T-helper 17 cell (primary cell): ENCODE results near the gene MLF2. TPM values are rescaled to one million over a fixed set of nuclear protein-coding genes. Genes with fewer than 3 reads are reported as not detected.
A peak's percentile ranks its signal among the peaks of the same experiment; 100 is the strongest.
"Not testable (repeated sequence)": the region's sequence is repeated elsewhere in the genome, so short reads cannot be mapped to it uniquely, and the experiment has no call there.

ENCODE experiments used
- ATAC-seq: fragments of 150-1000 bp; cut with Tn5 transposase; 2 replicates; pipeline ENCODE4 v1.10.0; 2021; ENCODE audit warnings: mild to moderate bottlenecking, moderate library complexity
- DNase-seq, 3 donors: peaks; one replicate each; pipeline versions ENCODE4 v3.0.0 to v3.0.0-alpha.2; 2020 to 2021
- H3K9me3 ChIP-seq: one replicate; pipeline ENCODE4 v1.7.0; 2013; ENCODE audit warnings: low read length, mild to moderate bottlenecking; ENCODE audit not compliant: control insufficient read depth, poor library complexity, severe bottlenecking
- H3K27ac Mint-ChIP-seq: one replicate; pipeline ENCODE4 v1.8.0; 2022; ENCODE audit warnings: mild to moderate bottlenecking, moderate library complexity, mixed read lengths
- H3K27me3 Mint-ChIP-seq: one replicate; pipeline ENCODE4 v1.8.0; 2022; ENCODE audit warnings: mixed read lengths
- H3K36me3 Mint-ChIP-seq: one replicate; pipeline ENCODE4 v1.8.0; 2022; ENCODE audit warnings: low read depth, mixed read lengths
- H3K4me1 Mint-ChIP-seq: one replicate; pipeline ENCODE4 v1.8.0; 2022; ENCODE audit warnings: mild to moderate bottlenecking, mixed read lengths
- H3K4me3 Mint-ChIP-seq: one replicate; pipeline ENCODE4 v1.8.0; 2022; ENCODE audit warnings: mild to moderate bottlenecking, moderate library complexity, mixed read lengths
- total RNA-seq, 4 donors: library from RNA in 2 of 4; stranded (reverse) in 2 of 4; gene quantifications; one replicate each; pipeline ENCODE4 v1.2.3 and lab custom pipeline; 2022 to 2026

The MLF2 gene
- total RNA-seq, 2 donors from 2014 or later = 104 to 108 TPM

DNA sequence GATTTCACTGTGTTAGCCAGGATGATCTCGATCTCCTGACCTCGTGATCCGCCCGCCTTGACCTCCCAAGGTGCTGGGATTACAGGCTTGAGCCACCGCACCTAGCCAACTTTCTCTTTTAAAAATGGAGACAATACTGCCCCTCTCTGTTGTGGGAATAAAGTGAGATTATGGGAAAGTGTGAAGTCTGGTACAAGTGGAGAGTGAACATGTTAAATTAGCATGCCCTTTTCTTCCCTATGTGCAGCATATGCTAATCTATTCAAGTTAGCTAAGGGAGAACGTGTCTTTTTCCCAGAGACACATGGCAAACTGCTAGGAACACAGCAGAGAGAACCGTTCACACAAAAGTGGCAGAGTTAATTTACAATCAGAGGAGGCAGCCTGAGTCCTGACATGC lies 27.6 kb downstream of the MLF2 start:
- DNase-seq (no peak), ATAC-seq (no peak)
- no peaks in the 10 kb centered on the region for H3K27me3 Mint-ChIP-seq
- H3K36me3 Mint-ChIP-seq = no peaks in the 10 kb centered on the region
- H3K4me3 Mint-ChIP-seq = peak overlapping the region; percentile 41
- H3K4me1 Mint-ChIP-seq = peaks cover 25% of the 10 kb centered on the region
- H3K9me3 ChIP-seq = no peaks in the 10 kb centered on the region
- H3K27ac Mint-ChIP-seq = peak overlapping the region; percentile 94

DNA sequence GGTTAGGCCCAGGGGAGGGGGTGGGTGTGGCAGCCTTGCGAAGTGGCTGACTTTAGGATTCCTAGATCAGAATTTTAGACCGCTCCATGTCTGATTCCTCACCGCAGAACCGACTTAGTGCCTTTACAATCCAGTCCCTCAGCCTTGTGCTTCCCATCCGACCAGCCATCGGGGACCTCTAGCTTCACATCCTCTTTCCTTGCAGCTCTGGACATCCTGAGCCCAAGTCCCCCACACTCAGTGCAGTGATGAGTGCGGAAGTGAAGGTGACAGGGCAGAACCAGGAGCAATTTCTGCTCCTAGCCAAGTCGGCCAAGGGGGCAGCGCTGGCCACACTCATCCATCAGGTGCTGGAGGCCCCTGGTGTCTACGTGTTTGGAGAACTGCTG lies 28.5 kb downstream of the MLF2 start:
- no peaks in the 10 kb centered on the region for H3K9me3 ChIP-seq
- peaks cover 25% of the 10 kb centered on the region for H3K4me1 Mint-ChIP-seq
- peak overlapping the region; percentile 93 for H3K4me3 Mint-ChIP-seq
- no peaks in the 10 kb centered on the region for H3K36me3 Mint-ChIP-seq
- H3K27ac Mint-ChIP-seq = peak overlapping the region; percentile 94
- H3K27me3 Mint-ChIP-seq = no peaks in the 10 kb centered on the region
- ATAC-seq (peak; percentile 14), DNase-seq (no peak)

DNA sequence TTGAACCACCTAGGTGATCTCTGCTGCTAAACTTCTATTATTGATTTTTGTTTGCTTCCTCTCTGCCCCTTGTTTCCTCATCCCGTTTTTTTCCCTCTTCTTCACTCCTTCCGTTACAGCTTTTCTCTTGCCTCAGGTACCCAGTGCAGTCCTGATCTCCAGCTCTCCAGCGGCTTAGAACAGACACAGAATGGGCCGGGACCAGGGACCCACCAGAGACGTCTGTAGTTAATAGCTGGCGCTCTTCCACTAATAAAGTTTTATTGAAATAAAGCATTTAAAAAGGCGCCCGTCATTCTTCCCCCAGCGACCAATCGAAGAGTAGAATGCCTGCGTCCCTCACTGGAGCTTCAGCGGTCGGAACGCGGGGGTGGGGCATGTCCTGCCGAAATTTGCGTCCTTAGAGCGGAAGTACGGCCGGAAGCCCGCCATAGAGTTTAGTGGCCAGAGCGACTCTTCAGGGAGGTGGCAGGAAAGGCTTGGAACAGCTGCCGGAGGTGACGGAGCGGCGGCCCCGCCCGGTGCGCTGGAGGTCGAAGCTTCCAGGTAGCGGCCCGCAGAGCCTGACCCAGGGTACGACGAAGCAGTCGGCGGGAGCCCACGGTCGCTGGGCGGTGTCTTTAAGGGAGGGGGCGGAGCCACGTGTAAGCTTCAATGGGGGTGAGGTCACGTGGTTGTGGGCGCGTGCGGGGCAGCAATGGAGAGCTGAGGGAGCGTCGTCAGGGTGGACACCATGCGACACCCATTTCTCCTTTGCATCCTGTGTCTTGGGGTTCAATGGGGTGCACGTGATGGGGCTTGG lies 29.1 kb downstream of the MLF2 start, which contains the start of gene COPS7A:
Gene COPS7A, plus strand, starts transcription at position 440 of the 802 bp plus-strand sequence. CDS start 611 bp downstream, outside the sequence.
- peak within 1 kb of the TSS; percentile 94 for H3K27ac Mint-ChIP-seq
- no peaks in the 10 kb centered on the region for H3K36me3 Mint-ChIP-seq
- peak within 1 kb of the TSS; percentile 93 for H3K4me3 Mint-ChIP-seq
- no peaks in the 10 kb centered on the region for H3K9me3 ChIP-seq
- H3K4me1 Mint-ChIP-seq = peaks cover 25% of the 10 kb centered on the region
- H3K27me3 Mint-ChIP-seq = no peaks in the 10 kb centered on the region
- ATAC-seq = peak; percentile 90
- DNase-seq = peak; percentile 75 to 83 (median 82)

DNA sequence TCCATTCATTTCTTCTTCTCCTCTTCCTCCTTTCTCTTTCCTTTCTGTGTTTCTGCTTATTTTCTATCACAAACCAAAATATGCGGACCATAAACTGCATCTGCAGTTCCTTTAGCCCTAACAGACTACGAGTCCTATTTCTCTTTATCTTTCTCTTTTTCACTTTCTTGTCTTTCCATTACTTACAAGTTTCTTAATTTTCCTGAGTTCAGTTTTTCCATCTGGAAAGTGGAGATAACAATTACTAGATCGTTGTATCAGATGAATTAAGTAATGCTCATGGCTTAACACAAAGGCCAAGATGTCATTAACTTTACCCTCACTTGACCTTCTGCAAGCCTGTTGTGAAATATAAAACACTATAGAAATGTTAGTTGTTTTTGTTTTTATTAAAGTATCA lies 30.1 kb downstream of the MLF2 start:
- no peak overlapping the region for H3K4me3 Mint-ChIP-seq
- ATAC-seq (no peak), DNase-seq (no peak)
- H3K27me3 Mint-ChIP-seq = no peaks in the 10 kb centered on the region
- H3K36me3 Mint-ChIP-seq = no peaks in the 10 kb centered on the region
- peaks cover 25% of the 10 kb centered on the region for H3K4me1 Mint-ChIP-seq
- H3K27ac Mint-ChIP-seq = no peak overlapping the region
- no peaks in the 10 kb centered on the region for H3K9me3 ChIP-seq

DNA sequence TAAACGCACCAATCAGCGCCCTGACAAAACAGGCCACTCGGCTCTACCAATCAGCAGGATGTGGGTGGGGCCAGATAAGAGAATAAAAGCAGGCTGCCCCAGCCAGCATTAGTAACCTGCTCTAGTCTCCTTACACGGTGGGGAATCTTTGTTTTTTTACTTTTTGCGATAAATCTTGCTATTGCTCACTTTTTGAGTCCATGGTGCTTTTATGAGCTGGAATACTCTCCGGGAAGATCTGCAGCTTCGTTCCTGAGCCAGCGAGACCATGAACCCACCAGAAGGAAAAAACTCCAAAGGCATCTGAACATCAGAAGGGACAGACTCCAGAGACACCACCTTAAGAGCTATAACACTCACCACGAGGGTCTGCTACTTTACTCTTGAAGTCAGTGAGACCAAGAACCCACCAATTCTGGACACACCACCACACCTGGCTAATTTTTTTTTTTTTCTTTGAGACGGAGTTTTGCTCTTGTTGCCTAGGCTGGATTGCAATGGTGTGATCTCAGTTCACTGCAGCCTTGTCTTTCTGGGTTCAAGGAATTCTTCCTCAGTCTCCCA lies 36.0 kb downstream of the MLF2 start:
- DNase-seq (no peak), ATAC-seq (no peak)
- no peak overlapping the region for H3K4me3 Mint-ChIP-seq
- peaks cover 3% of the 10 kb centered on the region for H3K4me1 Mint-ChIP-seq
- H3K9me3 ChIP-seq = no peaks in the 10 kb centered on the region
- no peak overlapping the region for H3K27ac Mint-ChIP-seq
- no peaks in the 10 kb centered on the region for H3K36me3 Mint-ChIP-seq
- peaks cover 10% of the 10 kb centered on the region for H3K27me3 Mint-ChIP-seq

DNA sequence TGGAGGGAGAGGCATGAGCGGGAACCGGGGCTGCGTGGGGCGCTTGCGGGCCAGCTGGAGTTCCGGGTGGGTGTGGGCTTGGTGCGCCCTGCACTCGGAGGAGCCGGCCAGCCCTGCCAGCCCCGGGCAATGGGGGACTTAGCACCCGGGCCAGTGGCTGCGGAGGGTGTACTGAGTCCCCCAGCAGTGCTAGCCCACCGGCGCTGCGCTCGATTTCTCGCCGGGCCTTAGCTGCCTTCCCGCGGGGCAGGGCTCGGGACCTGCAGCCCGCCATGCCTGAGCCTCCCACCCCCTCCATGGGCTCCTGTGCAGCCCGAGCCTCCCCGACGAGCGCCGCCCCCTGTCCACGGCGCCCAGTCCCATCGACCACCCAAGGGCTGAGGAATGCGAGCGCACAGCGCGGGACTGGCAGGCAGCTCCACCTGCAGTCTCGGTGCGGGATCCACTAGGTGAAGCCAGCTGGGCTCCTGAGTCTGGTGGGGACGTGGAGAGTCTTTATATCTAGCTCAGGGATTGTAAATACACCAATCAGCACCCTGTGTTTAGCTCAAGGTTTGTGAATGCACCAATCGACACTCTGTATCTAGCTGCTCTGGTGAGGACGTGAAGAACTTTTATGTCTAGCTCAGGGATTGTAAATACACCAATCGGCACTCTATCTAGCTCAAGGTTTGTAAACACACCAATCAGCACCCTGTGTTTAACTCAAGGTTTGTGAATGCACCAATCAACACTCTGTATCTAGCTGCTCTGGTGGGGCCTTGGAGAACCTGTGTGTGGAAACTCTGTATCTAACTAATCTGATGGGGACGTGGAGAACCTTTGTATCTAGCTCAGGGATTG lies 36.7 kb downstream of the MLF2 start:
- not testable (repeated sequence) for H3K36me3 Mint-ChIP-seq, H3K9me3 ChIP-seq, H3K27me3 Mint-ChIP-seq, H3K4me3 Mint-ChIP-seq, DNase-seq, ATAC-seq, H3K4me1 Mint-ChIP-seq, H3K27ac Mint-ChIP-seq

DNA sequence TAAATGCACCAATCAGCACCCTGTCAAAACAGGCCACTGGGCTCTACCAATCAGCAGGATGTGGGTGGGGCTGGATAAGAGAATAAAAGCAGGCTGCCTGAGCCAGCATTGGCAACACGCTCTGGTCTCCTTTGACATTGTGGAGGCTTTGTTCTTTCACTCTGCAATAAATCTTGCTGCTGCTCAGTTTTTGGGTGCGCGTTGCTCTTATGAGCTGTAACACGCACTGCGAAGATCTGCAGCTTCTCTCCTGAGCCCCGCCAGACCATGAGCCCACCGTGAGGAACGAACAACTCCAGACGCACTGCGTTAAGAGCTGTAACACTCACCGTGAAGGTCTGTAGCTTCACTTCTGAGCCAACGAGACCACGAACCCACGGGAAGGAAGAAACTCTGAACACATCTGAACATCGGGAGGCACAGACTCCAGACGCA lies 44.0 kb downstream of the MLF2 start:
- H3K36me3 Mint-ChIP-seq = no peaks in the 10 kb centered on the region
- ATAC-seq (peak; percentile 52), DNase-seq (no peak)
- H3K27me3 Mint-ChIP-seq = peaks cover 21% of the 10 kb centered on the region
- H3K27ac Mint-ChIP-seq = peak overlapping the region; percentile 78
- H3K9me3 ChIP-seq = no peaks in the 10 kb centered on the region
- peak overlapping the region; percentile 92 for H3K4me3 Mint-ChIP-seq
- peaks cover 6% of the 10 kb centered on the region for H3K4me1 Mint-ChIP-seq

DNA sequence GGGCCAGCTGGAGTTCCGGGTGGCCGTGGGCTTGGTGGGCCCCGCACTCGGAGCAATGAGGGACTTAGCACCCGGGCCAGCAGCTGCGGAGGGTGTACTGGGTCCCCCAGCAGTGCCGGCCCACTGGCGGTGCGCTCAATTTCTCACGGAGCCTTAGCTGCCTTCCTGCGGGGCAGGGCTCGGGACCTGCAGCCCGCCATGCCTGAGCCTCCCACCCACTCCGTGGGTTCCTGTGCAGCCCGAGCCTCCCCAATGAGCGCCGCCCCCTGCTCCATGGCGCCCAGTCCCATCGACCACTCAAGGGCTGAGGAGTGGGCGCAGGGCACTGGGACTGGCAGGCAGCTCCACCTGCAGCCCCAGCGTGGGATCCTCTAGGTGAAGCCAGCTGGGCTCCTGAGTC lies 44.6 kb downstream of the MLF2 start:
- peaks cover 27% of the 10 kb centered on the region for H3K27me3 Mint-ChIP-seq
- not testable (repeated sequence) for DNase-seq, ATAC-seq, H3K4me3 Mint-ChIP-seq, H3K36me3 Mint-ChIP-seq, H3K9me3 ChIP-seq, H3K27ac Mint-ChIP-seq
- peaks cover 11% of the 10 kb centered on the region for H3K4me1 Mint-ChIP-seq

DNA sequence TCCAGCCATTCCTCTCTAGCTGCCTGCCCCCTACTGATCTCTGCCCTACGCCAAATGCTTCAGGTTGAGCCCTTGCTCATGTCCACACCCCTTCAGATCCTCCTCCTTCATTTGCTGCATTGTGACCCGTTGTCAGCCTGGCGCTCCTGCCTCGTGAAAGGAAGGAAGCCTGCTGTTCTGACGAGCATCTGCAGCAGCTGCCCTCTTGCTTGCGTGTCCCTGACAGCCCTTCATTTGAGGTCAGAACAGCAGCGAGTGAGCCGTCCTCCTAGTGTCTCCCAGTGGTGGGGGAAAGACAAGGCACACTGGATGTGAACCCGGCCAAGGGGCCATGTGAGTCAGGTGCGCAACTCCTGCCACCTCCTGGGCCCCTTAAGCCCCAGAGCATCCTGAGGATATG lies 49.3 kb downstream of the MLF2 start:
- DNase-seq (no peak), ATAC-seq (no peak)
- H3K27ac Mint-ChIP-seq = peak overlapping the region; percentile 59
- no peak overlapping the region for H3K4me3 Mint-ChIP-seq
- peaks cover 12% of the 10 kb centered on the region for H3K36me3 Mint-ChIP-seq
- H3K9me3 ChIP-seq = no peaks in the 10 kb centered on the region
- peaks cover 53% of the 10 kb centered on the region for H3K27me3 Mint-ChIP-seq
- H3K4me1 Mint-ChIP-seq = peaks cover 27% of the 10 kb centered on the region

DNA sequence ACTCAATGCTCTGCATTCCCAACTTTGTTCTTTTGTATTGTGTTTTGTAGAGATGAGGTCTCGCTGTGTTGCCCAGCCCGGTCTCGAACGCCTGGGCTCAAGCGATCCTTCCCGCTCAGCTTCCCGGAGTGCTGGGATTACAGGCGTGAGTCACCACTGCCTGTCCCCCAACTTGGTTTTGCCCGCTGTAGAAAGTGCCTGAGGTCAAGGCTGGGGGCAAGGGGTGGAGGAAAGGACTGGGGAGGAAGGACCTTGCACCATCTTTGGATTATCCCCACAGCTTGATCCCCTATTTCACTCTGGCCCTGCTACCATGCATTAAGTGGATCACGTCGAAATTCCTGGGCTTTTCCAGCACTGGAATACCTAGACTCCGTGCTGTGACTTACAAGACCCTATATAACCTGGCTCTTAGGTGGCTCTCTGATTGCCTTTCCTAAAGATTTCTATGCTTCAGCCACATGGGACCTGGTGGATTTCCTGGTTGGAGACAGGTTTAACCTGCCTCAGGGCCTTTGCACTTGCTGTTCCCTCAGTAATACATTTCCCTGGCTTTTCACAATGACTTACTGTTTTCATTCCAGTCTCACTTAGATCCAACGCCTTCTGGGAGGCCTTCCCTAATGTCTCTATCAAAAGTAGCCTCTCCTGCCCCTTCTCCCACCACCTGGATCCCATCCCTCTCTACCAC lies 51.7 kb downstream of the MLF2 start:
- no peak for DNase-seq
- H3K4me3 Mint-ChIP-seq = peak overlapping the region; percentile 83
- H3K4me1 Mint-ChIP-seq = peaks cover 33% of the 10 kb centered on the region
- ATAC-seq = no peak
- H3K27ac Mint-ChIP-seq = peak overlapping the region; percentile 83
- peaks cover 53% of the 10 kb centered on the region for H3K27me3 Mint-ChIP-seq
- H3K9me3 ChIP-seq = no peaks in the 10 kb centered on the region
- H3K36me3 Mint-ChIP-seq = peaks cover 12% of the 10 kb centered on the region

DNA sequence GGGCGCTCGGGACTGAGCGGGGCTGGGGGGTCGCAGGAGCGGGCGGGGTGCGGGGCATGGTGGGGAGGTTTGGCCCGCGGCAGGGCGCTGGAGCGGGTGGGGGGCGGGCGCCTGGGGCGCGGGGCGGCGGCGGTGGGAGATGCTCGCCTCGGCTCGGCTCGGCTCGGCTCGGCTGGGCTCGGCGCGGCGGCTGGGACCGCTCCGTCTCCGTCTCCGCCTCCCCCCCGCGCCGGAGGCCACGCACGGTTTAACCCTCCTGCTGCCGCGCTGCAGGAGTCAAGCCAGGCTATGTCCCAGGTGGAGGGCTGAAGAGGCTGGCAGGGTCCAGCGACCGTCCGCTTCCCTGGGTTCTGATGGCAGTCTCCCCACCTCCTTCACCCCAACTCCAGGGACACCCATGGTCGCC lies 52.3 kb downstream of the MLF2 start, which contains the start of gene PIANP:
Gene PIANP, minus strand, starts transcription at position 170 of the 406 bp plus-strand sequence. CDS start 2,754 bp downstream, outside the sequence.
- peaks cover 12% of the 10 kb centered on the region for H3K36me3 Mint-ChIP-seq
- H3K27ac Mint-ChIP-seq = peak within 1 kb of the TSS; percentile 83
- ATAC-seq (peak; percentile 85), DNase-seq (peak; percentile 29 to 53 (median 33))
- H3K4me3 Mint-ChIP-seq = peak within 1 kb of the TSS; percentile 90
- H3K27me3 Mint-ChIP-seq = peaks cover 52% of the 10 kb centered on the region
- peaks cover 33% of the 10 kb centered on the region for H3K4me1 Mint-ChIP-seq
- no peaks in the 10 kb centered on the region for H3K9me3 ChIP-seq

DNA sequence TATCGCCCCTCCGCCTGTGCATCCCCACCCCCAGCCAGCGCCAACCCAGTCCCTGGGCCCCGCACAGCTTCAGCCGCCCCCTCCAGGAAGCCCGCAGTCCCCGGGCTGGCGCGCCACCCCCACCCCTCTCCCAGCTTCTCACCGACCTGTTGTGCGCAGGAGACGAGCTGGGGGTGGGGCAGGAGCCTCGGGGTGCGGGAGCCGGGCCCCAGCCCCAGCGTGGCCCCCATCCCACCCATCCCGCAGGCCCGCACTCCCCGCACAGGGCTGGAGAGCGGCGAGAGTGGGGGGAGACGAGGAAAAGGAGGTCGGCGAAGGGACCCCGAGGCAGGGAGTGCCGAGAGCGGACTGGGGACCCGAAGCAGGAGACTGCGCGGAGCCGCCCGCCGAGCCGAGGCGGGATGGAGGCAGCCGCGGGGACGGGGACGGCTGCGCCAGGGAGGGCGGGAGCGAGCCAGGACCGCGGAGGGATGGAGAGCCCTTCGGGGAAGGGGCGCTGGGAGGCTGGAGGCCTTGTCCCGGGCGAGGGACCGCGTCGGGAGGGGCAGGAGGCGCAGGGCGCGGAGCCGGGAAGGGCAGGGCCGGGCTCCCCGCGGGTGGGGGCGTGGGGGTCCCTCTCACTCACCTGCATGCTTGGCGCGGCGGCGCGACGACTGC lies 52.8 kb downstream of the MLF2 start:
- no peak overlapping the region for H3K27ac Mint-ChIP-seq
- ATAC-seq (peak; percentile 53), DNase-seq (no peak)

More for the DNA sequence above, 52.8 kb downstream of the MLF2 start:
- Mint-ChIP-seq H3K27me3 (peaks cover 47% of the 10 kb centered on the region), H3K4me3 (peak overlapping the region; percentile 90), H3K36me3 (peaks cover 12% of the 10 kb centered on the region), H3K4me1 (peaks cover 33% of the 10 kb centered on the region)
- H3K9me3 ChIP-seq = no peaks in the 10 kb centered on the region
